NOMO-1 treated with dmso at 0.1 percent for 144 hours (cell line): ENCODE results near the gene PCYT1A.
"Not testable (repeated sequence)": the region's sequence is repeated elsewhere in the genome, so short reads cannot be mapped to it uniquely, and the experiment has no call there.

Source experiments
- DNase-seq: peaks from one replicate; lab custom pipeline; 2025; ENCODE audit not compliant: unreplicated experiment; lab: John Stamatoyannopoulos, UW

PCYT1A gene

GRCh38 chr3:196288141-196288460 lies 575 bp upstream of the PCYT1A start:
- no peak for DNase-seq

- no peak for DNase-seq
Observed at GRCh38 chr3:196287090-196287439, 461 bp downstream of the PCYT1A start.

- DNase-seq, result no peak
Observed at GRCh38 chr3:196284396-196284795, 3.1 kb downstream of the PCYT1A start.

GRCh38 chr3:196281962-196282361 lies 5.6 kb downstream of the PCYT1A start:
- no peak for DNase-seq

- no peak for DNase-seq
Observed at GRCh38 chr3:196280689-196281440, 6.7 kb downstream of the PCYT1A start.

- no peak for DNase-seq
Observed at GRCh38 chr3:196275126-196275525, 12.4 kb downstream of the PCYT1A start.

GRCh38 chr3:196274585-196274984 lies 12.9 kb downstream of the PCYT1A start:
- peak; percentile 45 for DNase-seq

- no peak for DNase-seq
Observed at GRCh38 chr3:196273655-196274054, 13.9 kb downstream of the PCYT1A start.

GRCh38 chr3:196272826-196273225 lies 14.7 kb downstream of the PCYT1A start:
- DNase-seq, result no peak

GRCh38 chr3:196270499-196270898 lies 17.0 kb downstream of the PCYT1A start:
- no peak for DNase-seq

GRCh38 chr3:196268284-196269163 lies 19.0 kb downstream of the PCYT1A start:
- DNase-seq, result peak; percentile 16

- DNase-seq, result no peak
Observed at GRCh38 chr3:196263819-196264218, 23.7 kb downstream of the PCYT1A start.

- no peak for DNase-seq
Observed at GRCh38 chr3:196260784-196261183, 26.7 kb downstream of the PCYT1A start.

- DNase-seq, result no peak
Observed at GRCh38 chr3:196255776-196256175, 31.8 kb downstream of the PCYT1A start.

GRCh38 chr3:196254376-196255283 lies 32.9 kb downstream of the PCYT1A start:
- no peak for DNase-seq

- DNase-seq, result no peak
Observed at GRCh38 chr3:196251918-196252317, 35.6 kb downstream of the PCYT1A start.

GRCh38 chr3:196246612-196247308 lies 40.8 kb downstream of the PCYT1A start:
- DNase-seq, result peak; percentile 97

GRCh38 chr3:196244166-196244565 lies 43.4 kb downstream of the PCYT1A start:
- DNase-seq, result not testable (repeated sequence)

- DNase-seq, result no peak
Observed at GRCh38 chr3:196241704-196242103, 45.8 kb downstream of the PCYT1A start.

- no peak for DNase-seq
Observed at GRCh38 chr3:196240424-196240823, 47.1 kb downstream of the PCYT1A start.
